Body of pancreas (tissue), 4 donors: ENCODE results near the gene ZNF837.

Experiments used
- POLR2A ChIP-seq, 3 donors: fragments of 450-650 bp; IDR thresholded peaks; one replicate each; pipeline ENCODE4 v1.6.1; 2016; ENCODE audit warnings: antibody characterized with exemption in 3 of 3, mild to moderate bottlenecking in 2 of 3
- TF ChIP-seq, protein P1 (sequence below), 7 experiments: fragments of 450-650 bp in 4 of 7; fragments of 200-600 bp in 3 of 7; sonication (generic) in 3 of 7; IDR thresholded peaks; one replicate each; pipeline ENCODE4 v1.5.1; 2016 to 2019; ENCODE audit warnings: antibody characterized with exemption in 7 of 7

DNA sequence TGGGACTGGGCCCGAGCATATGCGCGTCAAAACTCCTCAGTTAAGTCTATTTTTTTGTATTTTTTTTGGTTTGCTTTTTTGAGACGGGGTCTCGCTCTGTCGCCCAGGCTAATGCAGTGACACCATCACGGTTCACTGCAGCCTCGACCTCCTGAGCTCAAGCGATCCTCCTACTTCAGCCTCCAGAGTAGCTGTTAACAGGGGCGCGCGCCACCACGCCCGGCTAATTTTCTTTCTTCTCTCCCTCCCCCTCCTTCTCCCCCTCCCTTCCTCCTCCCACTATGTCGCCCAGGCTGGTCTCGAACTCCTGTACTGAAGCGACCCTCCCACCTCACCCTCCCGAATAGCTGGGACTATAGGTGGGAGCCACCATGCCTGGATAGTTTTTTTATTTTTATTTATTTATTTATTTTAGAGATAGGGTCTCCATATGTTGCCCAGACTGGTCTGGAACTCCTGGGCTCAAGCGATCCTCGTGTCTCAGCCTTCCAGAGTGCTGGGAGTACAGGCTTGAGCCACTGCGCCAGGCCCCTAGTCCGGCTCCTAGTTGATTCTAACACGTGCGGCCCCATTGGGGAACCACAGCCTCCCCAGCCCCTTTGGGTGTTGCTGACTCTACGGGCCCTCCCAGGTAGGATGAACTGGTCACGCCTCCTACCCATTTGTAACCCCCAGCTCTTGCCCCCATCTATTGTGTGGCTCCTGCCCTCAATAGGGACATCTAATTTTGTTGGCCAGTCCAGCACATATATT lies 806 bp upstream of the ZNF837 start:
- TF ChIP-seq, protein P1, sequence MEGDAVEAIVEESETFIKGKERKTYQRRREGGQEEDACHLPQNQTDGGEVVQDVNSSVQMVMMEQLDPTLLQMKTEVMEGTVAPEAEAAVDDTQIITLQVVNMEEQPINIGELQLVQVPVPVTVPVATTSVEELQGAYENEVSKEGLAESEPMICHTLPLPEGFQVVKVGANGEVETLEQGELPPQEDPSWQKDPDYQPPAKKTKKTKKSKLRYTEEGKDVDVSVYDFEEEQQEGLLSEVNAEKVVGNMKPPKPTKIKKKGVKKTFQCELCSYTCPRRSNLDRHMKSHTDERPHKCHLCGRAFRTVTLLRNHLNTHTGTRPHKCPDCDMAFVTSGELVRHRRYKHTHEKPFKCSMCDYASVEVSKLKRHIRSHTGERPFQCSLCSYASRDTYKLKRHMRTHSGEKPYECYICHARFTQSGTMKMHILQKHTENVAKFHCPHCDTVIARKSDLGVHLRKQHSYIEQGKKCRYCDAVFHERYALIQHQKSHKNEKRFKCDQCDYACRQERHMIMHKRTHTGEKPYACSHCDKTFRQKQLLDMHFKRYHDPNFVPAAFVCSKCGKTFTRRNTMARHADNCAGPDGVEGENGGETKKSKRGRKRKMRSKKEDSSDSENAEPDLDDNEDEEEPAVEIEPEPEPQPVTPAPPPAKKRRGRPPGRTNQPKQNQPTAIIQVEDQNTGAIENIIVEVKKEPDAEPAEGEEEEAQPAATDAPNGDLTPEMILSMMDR (IDR thresholded peaks at IDR 0.05): no peak
- peak in 1 of 3 donors; percentile 11 for TF ChIP-seq POLR2A (IDR thresholded peaks at IDR 0.05)
